ENCODE data around the gene PKNOX2.
A peak's percentile ranks its signal among the peaks of the same experiment; 100 is the strongest.

PKNOX2 gene

GRCh38 chr11:125164422-125165110 lies at the start of gene PKNOX2:
TSS of gene PKNOX2 (plus strand) at chr11:125164751. CDS start at chr11:125351306, 186,555 bp downstream.
- Histone ChIP-seq H3K4me3 (ENCODE audit: low read length in 2 of 2) (peak within 1 kb of the TSS; percentile 79 to 82), H3K9me3 (ENCODE audit: control insufficient read depth in 2 of 2, low read length in 2 of 2) (no peaks in the 10 kb centered on the region), H3K9ac (ENCODE audit: low read length in 2 of 2) (peak within 1 kb of the TSS; percentile 69 to 86), H3K27me3 (ENCODE audit: control insufficient read depth in 1 of 2, insufficient read depth in 2 of 2, low read length in 2 of 2) (no peaks in the 10 kb centered on the region), H3K4me1 (ENCODE audit: control insufficient read depth, insufficient read depth, low read length) (peaks cover 51% of the 10 kb centered on the region), H3K36me3 (ENCODE audit: control insufficient read depth in 2 of 2, insufficient read depth in 2 of 2, low read length in 2 of 2) (no peaks in the 10 kb centered on the region), H3K27ac (ENCODE audit: low read length) (peak within 1 kb of the TSS; percentile 91)

GRCh38 chr11:125117429-125117828 lies 47.1 kb upstream of the PKNOX2 start:
- Histone ChIP-seq H3K36me3 (ENCODE audit: control insufficient read depth in 2 of 2, insufficient read depth in 2 of 2, low read length in 2 of 2) (no peaks in the 10 kb centered on the region), H3K27ac (ENCODE audit: low read length) (no peak overlapping the region), H3K9ac (ENCODE audit: low read length in 2 of 2) (no peak overlapping the region), H3K27me3 (ENCODE audit: control insufficient read depth in 1 of 2, insufficient read depth in 2 of 2, low read length in 2 of 2) (peaks cover 0 to 5% of the 10 kb centered on the region in 2 donors), H3K4me1 (ENCODE audit: control insufficient read depth, insufficient read depth, low read length) (no peaks in the 10 kb centered on the region), H3K9me3 (ENCODE audit: control insufficient read depth in 2 of 2, low read length in 2 of 2) (no peaks in the 10 kb centered on the region), H3K4me3 (ENCODE audit: low read length in 2 of 2) (no peak overlapping the region)

- Histone ChIP-seq H3K4me3 (ENCODE audit: low read length in 2 of 2) (peak overlapping the region in 1 of 2 donors; percentile 23), H3K27me3 (ENCODE audit: control insufficient read depth in 1 of 2, insufficient read depth in 2 of 2, low read length in 2 of 2) (peaks cover 0 to 6% of the 10 kb centered on the region in 2 donors), H3K9me3 (ENCODE audit: control insufficient read depth in 2 of 2, low read length in 2 of 2) (no peaks in the 10 kb centered on the region), H3K9ac (ENCODE audit: low read length in 2 of 2) (no peak overlapping the region), H3K27ac (ENCODE audit: low read length) (no peak overlapping the region), H3K36me3 (ENCODE audit: control insufficient read depth in 2 of 2, insufficient read depth in 2 of 2, low read length in 2 of 2) (no peaks in the 10 kb centered on the region), H3K4me1 (ENCODE audit: control insufficient read depth, insufficient read depth, low read length) (no peaks in the 10 kb centered on the region)
Measured at GRCh38 chr11:125123194-125123946, 41.2 kb upstream of the PKNOX2 start.

GRCh38 chr11:125123947-125124617 lies 40.5 kb upstream of the PKNOX2 start:
- H3K27ac ChIP-seq (ENCODE audit: low read length) = no peak overlapping the region

GRCh38 chr11:125124618-125124992 lies 39.9 kb upstream of the PKNOX2 start:
- Histone ChIP-seq H3K27me3 (ENCODE audit: control insufficient read depth in 1 of 2, insufficient read depth in 2 of 2, low read length in 2 of 2) (peaks cover 4 to 10% of the 10 kb centered on the region in 2 donors), H3K36me3 (ENCODE audit: control insufficient read depth in 2 of 2, insufficient read depth in 2 of 2, low read length in 2 of 2) (no peaks in the 10 kb centered on the region), H3K27ac (ENCODE audit: low read length) (no peak overlapping the region), H3K4me1 (ENCODE audit: control insufficient read depth, insufficient read depth, low read length) (no peaks in the 10 kb centered on the region), H3K4me3 (ENCODE audit: low read length in 2 of 2) (no peak overlapping the region), H3K9me3 (ENCODE audit: control insufficient read depth in 2 of 2, low read length in 2 of 2) (no peaks in the 10 kb centered on the region), H3K9ac (ENCODE audit: low read length in 2 of 2) (no peak overlapping the region)

More at GRCh38 chr11:125123947-125124617, 40.5 kb upstream of the PKNOX2 start:
- Histone ChIP-seq H3K27me3 (ENCODE audit: control insufficient read depth in 1 of 2, insufficient read depth in 2 of 2, low read length in 2 of 2) (peaks cover 4 to 6% of the 10 kb centered on the region in 2 donors), H3K4me1 (ENCODE audit: control insufficient read depth, insufficient read depth, low read length) (no peaks in the 10 kb centered on the region), H3K36me3 (ENCODE audit: control insufficient read depth in 2 of 2, insufficient read depth in 2 of 2, low read length in 2 of 2) (no peaks in the 10 kb centered on the region), H3K4me3 (ENCODE audit: low read length in 2 of 2) (peak overlapping the region in 1 of 2 donors; percentile 23), H3K9me3 (ENCODE audit: control insufficient read depth in 2 of 2, low read length in 2 of 2) (no peaks in the 10 kb centered on the region), H3K9ac (ENCODE audit: low read length in 2 of 2) (no peak overlapping the region)

- Histone ChIP-seq H3K27ac (ENCODE audit: low read length) (no peak overlapping the region), H3K4me1 (ENCODE audit: control insufficient read depth, insufficient read depth, low read length) (no peaks in the 10 kb centered on the region), H3K9ac (ENCODE audit: low read length in 2 of 2) (no peak overlapping the region), H3K9me3 (ENCODE audit: control insufficient read depth in 2 of 2, low read length in 2 of 2) (no peaks in the 10 kb centered on the region), H3K36me3 (ENCODE audit: control insufficient read depth in 2 of 2, insufficient read depth in 2 of 2, low read length in 2 of 2) (no peaks in the 10 kb centered on the region), H3K27me3 (ENCODE audit: control insufficient read depth in 1 of 2, insufficient read depth in 2 of 2, low read length in 2 of 2) (peaks cover 7 to 14% of the 10 kb centered on the region in 2 donors), H3K4me3 (ENCODE audit: low read length in 2 of 2) (no peak overlapping the region)
Measured at GRCh38 chr11:125128450-125128849, 36.1 kb upstream of the PKNOX2 start.

GRCh38 chr11:125129316-125129993 lies 35.1 kb upstream of the PKNOX2 start:
- Histone ChIP-seq H3K27ac (ENCODE audit: low read length) (no peak overlapping the region), H3K36me3 (ENCODE audit: control insufficient read depth in 2 of 2, insufficient read depth in 2 of 2, low read length in 2 of 2) (no peaks in the 10 kb centered on the region), H3K4me3 (ENCODE audit: low read length in 2 of 2) (no peak overlapping the region), H3K9me3 (ENCODE audit: control insufficient read depth in 2 of 2, low read length in 2 of 2) (no peaks in the 10 kb centered on the region), H3K27me3 (ENCODE audit: control insufficient read depth in 1 of 2, insufficient read depth in 2 of 2, low read length in 2 of 2) (peaks cover 11 to 14% of the 10 kb centered on the region in 2 donors), H3K4me1 (ENCODE audit: control insufficient read depth, insufficient read depth, low read length) (no peaks in the 10 kb centered on the region), H3K9ac (ENCODE audit: low read length in 2 of 2) (no peak overlapping the region)

GRCh38 chr11:125132071-125132470 lies 32.5 kb upstream of the PKNOX2 start:
- Histone ChIP-seq H3K27ac (ENCODE audit: low read length) (no peak overlapping the region), H3K4me1 (ENCODE audit: control insufficient read depth, insufficient read depth, low read length) (no peaks in the 10 kb centered on the region), H3K9ac (ENCODE audit: low read length in 2 of 2) (no peak overlapping the region), H3K4me3 (ENCODE audit: low read length in 2 of 2) (no peak overlapping the region), H3K36me3 (ENCODE audit: control insufficient read depth in 2 of 2, insufficient read depth in 2 of 2, low read length in 2 of 2) (no peaks in the 10 kb centered on the region), H3K9me3 (ENCODE audit: control insufficient read depth in 2 of 2, low read length in 2 of 2) (no peaks in the 10 kb centered on the region), H3K27me3 (ENCODE audit: control insufficient read depth in 1 of 2, insufficient read depth in 2 of 2, low read length in 2 of 2) (peaks cover 8 to 14% of the 10 kb centered on the region in 2 donors)

- Histone ChIP-seq H3K9me3 (ENCODE audit: control insufficient read depth in 2 of 2, low read length in 2 of 2) (no peaks in the 10 kb centered on the region), H3K9ac (ENCODE audit: low read length in 2 of 2) (no peak overlapping the region), H3K36me3 (ENCODE audit: control insufficient read depth in 2 of 2, insufficient read depth in 2 of 2, low read length in 2 of 2) (no peaks in the 10 kb centered on the region), H3K27ac (ENCODE audit: low read length) (no peak overlapping the region), H3K4me1 (ENCODE audit: control insufficient read depth, insufficient read depth, low read length) (no peaks in the 10 kb centered on the region), H3K27me3 (ENCODE audit: control insufficient read depth in 1 of 2, insufficient read depth in 2 of 2, low read length in 2 of 2) (peaks cover 8 to 14% of the 10 kb centered on the region in 2 donors), H3K4me3 (ENCODE audit: low read length in 2 of 2) (no peak overlapping the region)
Measured at GRCh38 chr11:125132596-125132995, 32.0 kb upstream of the PKNOX2 start.

GRCh38 chr11:125136001-125136400 lies 28.6 kb upstream of the PKNOX2 start:
- no peak overlapping the region for H3K9ac ChIP-seq (ENCODE audit: low read length in 2 of 2)
- no peak overlapping the region for H3K27ac ChIP-seq (ENCODE audit: low read length)
- no peaks in the 10 kb centered on the region for H3K9me3 ChIP-seq (ENCODE audit: control insufficient read depth in 2 of 2, low read length in 2 of 2)
- peaks cover 7 to 14% of the 10 kb centered on the region in 2 donors for H3K27me3 ChIP-seq (ENCODE audit: control insufficient read depth in 1 of 2, insufficient read depth in 2 of 2, low read length in 2 of 2)
- no peak overlapping the region for H3K4me3 ChIP-seq (ENCODE audit: low read length in 2 of 2)
- no peaks in the 10 kb centered on the region for H3K36me3 ChIP-seq (ENCODE audit: control insufficient read depth in 2 of 2, insufficient read depth in 2 of 2, low read length in 2 of 2)
- H3K4me1 ChIP-seq (ENCODE audit: control insufficient read depth, insufficient read depth, low read length) = no peaks in the 10 kb centered on the region

Measured in stomach smooth muscle (tissue), 2 donors.